Activated T-helper 1 cell treated with anti-CD3 and anti-CD28 coated beads, Interleukin-12 subunit alpha, Interleukin-12 subunit beta, Interleukin-2, Interleukin-4 antibody, amounts not matched to agents 30 ng/mL and 10 ng/mL and 1 ng/mL, durations not matched to agents 14 hours and 24 hours and 36 hours (primary cell): ENCODE measurements around the gene GRID2. TPM values are rescaled to one million over a fixed set of nuclear protein-coding genes. Genes with fewer than 3 reads are reported as not detected.

ENCODE experiments used
- DNase-seq: peaks from one replicate; pipeline ENCODE4 v3.0.0; 2021; ENCODE audit warnings: low spot score
- H3K27ac Mint-ChIP-seq: one replicate; pipeline ENCODE4 v1.8.0; 2021; ENCODE audit warnings: mild to moderate bottlenecking, mixed read lengths
- H3K27me3 Mint-ChIP-seq: one replicate; pipeline ENCODE4 v1.8.0; 2022; ENCODE audit warnings: mild to moderate bottlenecking, moderate library complexity, mixed read lengths; ENCODE audit not compliant: insufficient read depth
- H3K36me3 Mint-ChIP-seq: one replicate; pipeline ENCODE4 v1.8.0; 2021; ENCODE audit warnings: low read depth, mixed read lengths
- H3K4me1 Mint-ChIP-seq: one replicate; pipeline ENCODE4 v1.8.0; 2021; ENCODE audit warnings: low read depth, mixed read lengths
- H3K4me3 Mint-ChIP-seq: one replicate; pipeline ENCODE4 v1.8.0; 2021; ENCODE audit warnings: mild to moderate bottlenecking, moderate library complexity, mixed read lengths
- H3K9me3 Mint-ChIP-seq: one replicate; pipeline ENCODE4 v1.8.0; 2021; ENCODE audit warnings: mixed read lengths
- intact Hi-C: fragments of 100-400 bp; cut with micrococcal nuclease; formaldehyde crosslinking; loops from one replicate; pipeline ENCODE4 v1.15.1; 2024
- total RNA-seq: library from RNA; stranded (reverse); gene quantifications from 2 replicates; pipeline ENCODE4 v1.2.3, GENCODE V29; 2022

GRID2 gene
- total RNA-seq, 1 donor from 2014 or later = not detected

DNA sequence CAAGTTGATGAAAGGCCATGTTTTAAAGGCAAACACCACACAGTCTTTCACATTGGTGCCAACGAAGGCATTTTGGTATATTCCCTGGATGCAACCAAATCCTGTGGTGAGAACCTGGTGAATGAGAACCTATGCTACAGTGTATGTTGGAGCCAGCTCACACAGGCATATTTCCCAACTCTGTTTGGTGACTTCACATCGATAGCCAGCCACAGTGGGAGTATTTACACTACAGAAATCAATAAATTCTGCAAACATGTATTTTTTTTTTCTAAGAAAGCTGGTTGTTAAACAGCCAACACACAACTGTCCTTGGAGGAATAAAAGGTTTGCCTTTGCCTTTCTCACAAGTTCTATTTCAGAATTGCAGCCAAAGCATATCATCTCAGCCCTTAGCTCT lies 691.0 kb downstream of the GRID2 start:
- Mint-ChIP-seq H3K27me3 (no peaks in the 10 kb centered on the region), H3K4me1 (no peaks in the 10 kb centered on the region), H3K9me3 (no peaks in the 10 kb centered on the region), H3K27ac (no peak overlapping the region), H3K36me3 (no peaks in the 10 kb centered on the region), H3K4me3 (no peak overlapping the region)
- DNase-seq = no peak
- intact Hi-C loops = no loop called here

DNA sequence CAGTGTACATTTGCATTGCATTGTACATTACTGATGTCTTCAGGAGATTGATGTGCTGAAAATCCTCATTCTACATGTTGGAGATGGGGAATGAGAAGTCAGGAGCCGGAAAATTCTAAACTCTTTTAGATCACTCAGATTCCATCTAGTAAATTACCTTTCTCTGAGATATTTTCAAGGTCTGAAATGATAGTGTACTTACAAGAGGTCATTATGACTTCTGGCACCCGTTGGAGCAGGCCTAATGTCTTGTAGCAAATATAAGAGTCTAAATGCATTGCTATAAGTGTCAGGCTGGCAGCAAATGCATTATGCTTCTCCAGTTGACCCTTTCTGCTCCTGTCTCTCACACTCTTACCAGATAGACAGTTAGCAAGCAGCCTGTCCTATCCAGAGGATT lies 692.8 kb downstream of the GRID2 start:
- Mint-ChIP-seq H3K27me3 (no peaks in the 10 kb centered on the region), H3K4me1 (no peaks in the 10 kb centered on the region), H3K4me3 (no peak overlapping the region), H3K9me3 (no peaks in the 10 kb centered on the region), H3K36me3 (no peaks in the 10 kb centered on the region), H3K27ac (no peak overlapping the region)
- intact Hi-C loops = no loop called here
- no peak for DNase-seq

DNA sequence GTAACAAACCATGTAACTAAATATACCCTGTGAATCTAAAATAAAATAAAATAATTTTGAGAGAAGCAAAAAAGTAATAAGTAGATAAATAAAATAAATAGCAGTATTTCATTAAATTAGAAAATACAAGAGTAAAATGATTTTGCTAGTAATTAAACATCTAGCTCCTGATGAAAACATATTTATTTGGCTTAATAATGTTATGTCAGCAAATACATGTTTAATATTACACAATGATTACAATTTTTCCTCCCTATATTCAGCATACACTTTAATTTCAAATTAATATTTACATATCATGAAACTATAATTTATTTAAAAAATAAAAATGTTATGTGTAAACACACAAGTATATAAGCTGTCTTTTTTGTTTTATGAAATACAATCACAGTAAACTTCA lies 697.1 kb downstream of the GRID2 start:
- Mint-ChIP-seq H3K27me3 (no peaks in the 10 kb centered on the region), H3K4me3 (no peak overlapping the region), H3K27ac (no peak overlapping the region), H3K9me3 (no peaks in the 10 kb centered on the region), H3K4me1 (no peaks in the 10 kb centered on the region), H3K36me3 (no peaks in the 10 kb centered on the region)
- DNase-seq = no peak
- intact Hi-C loops = no loop called here

DNA sequence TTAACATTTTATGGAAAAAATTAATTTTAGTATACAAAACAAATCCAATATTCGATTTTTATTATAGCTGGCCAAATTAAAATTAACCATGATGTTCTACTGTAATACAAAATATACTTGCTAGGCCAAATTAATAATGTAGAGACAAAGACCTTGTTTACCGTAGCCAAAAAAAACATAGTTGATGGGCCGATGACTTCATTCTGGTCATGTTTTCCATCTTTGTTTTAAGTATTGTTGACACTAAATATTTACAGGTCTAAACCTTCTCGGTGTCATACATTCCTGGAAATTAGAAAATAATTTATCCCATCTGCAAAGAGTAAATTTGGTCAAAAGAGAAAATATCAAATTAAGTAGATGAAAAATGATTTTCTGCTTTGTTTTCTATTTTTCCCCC lies 698.5 kb downstream of the GRID2 start:
- intact Hi-C loops = no loop called here
- no peaks in the 10 kb centered on the region for H3K4me1 Mint-ChIP-seq
- no peaks in the 10 kb centered on the region for H3K9me3 Mint-ChIP-seq
- H3K36me3 Mint-ChIP-seq = no peaks in the 10 kb centered on the region
- no peak overlapping the region for H3K27ac Mint-ChIP-seq
- no peak for DNase-seq
- H3K4me3 Mint-ChIP-seq = no peak overlapping the region
- H3K27me3 Mint-ChIP-seq = no peaks in the 10 kb centered on the region

DNA sequence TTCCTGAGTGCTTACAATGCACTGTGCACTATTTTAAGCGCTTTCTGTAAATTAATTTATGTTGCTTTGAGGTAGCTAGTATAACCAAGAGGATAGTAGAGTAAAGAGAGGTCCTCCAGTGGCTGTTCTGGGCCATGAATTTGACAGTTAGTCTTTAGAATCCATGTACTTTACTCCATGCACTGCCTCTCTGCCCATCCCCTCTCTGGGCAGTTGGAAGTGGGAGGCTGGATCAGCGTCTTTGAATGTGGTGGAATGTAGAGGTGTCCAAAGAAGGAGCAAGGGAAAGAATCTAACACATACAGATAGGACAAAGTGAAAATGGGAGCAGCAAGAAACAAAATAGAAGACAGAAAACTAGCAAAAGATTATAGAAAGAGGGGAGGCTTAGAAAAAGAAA lies 712.6 kb downstream of the GRID2 start:
- Mint-ChIP-seq H3K36me3 (no peaks in the 10 kb centered on the region), H3K27me3 (no peaks in the 10 kb centered on the region), H3K9me3 (no peaks in the 10 kb centered on the region), H3K4me3 (no peak overlapping the region), H3K27ac (no peak overlapping the region), H3K4me1 (no peaks in the 10 kb centered on the region)
- intact Hi-C loops = no loop called here
- no peak for DNase-seq

DNA sequence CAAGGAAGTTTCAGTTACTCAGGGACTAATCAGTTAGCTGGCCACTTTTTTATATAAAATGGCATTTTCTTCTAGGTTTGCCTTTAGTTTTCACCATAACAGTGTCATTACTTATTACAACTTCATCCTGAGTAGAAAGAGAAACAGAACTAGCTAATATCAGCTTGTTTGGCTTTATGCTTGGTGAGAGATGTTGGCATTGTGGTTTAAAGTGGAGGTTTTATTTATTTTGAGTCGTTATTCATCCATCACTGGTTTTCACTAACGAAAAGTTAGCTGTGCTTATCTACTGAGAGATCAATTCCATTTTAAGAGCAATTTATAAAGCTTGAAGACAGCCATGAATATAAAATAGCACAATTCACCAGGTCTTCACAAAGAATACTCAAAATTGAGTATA lies 714.5 kb downstream of the GRID2 start:
- no peak overlapping the region for H3K4me3 Mint-ChIP-seq
- intact Hi-C loops = no loop called here
- no peaks in the 10 kb centered on the region for H3K27me3 Mint-ChIP-seq
- no peak overlapping the region for H3K27ac Mint-ChIP-seq
- H3K36me3 Mint-ChIP-seq = no peaks in the 10 kb centered on the region
- no peaks in the 10 kb centered on the region for H3K4me1 Mint-ChIP-seq
- H3K9me3 Mint-ChIP-seq = no peaks in the 10 kb centered on the region
- DNase-seq = no peak

DNA sequence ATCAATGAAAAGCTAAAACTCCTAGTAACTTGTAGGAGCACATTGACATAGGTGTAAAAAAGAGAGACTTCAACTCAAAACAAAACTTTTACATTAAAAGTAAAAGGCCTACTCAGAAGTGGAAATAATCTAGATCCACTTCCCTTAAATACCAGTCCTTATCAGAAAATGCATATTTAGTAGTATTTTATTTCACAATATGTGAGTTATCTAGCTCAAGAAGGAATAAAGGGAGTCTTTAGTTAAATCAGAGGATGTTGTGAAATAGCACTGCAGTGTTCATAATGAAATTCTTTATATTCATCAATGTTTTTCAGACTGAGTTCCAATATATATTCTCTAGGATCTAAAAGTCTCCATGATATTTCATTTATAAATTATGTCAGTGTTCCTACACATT lies 715.0 kb downstream of the GRID2 start:
- Mint-ChIP-seq H3K4me3 (no peak overlapping the region), H3K4me1 (no peaks in the 10 kb centered on the region), H3K27me3 (no peaks in the 10 kb centered on the region), H3K9me3 (no peaks in the 10 kb centered on the region), H3K36me3 (no peaks in the 10 kb centered on the region), H3K27ac (no peak overlapping the region)
- intact Hi-C loops = no loop called here
- no peak for DNase-seq

DNA sequence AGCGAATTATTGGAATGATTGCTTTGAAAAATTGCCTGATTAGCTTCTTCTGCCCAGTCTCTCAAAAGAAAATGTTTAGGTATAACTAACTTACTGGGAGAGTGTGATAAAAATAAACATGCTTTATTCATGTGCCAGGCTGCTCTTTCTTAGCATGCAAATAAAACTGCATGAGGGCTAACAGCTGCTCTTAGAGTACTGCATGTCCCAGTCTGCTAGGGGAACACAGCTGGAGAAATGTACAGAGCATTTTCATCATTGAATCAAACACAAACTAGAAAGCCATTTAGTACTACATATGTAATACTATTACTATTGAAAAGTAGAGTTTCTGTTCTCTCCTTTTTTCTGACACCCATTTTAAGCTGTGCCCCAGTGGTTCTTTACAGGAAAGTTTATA lies 726.0 kb downstream of the GRID2 start:
- DNase-seq = no peak
- Mint-ChIP-seq H3K9me3 (no peaks in the 10 kb centered on the region), H3K27me3 (no peaks in the 10 kb centered on the region), H3K27ac (no peak overlapping the region), H3K36me3 (no peaks in the 10 kb centered on the region), H3K4me3 (no peak overlapping the region), H3K4me1 (no peaks in the 10 kb centered on the region)
- intact Hi-C loops = no loop called here

DNA sequence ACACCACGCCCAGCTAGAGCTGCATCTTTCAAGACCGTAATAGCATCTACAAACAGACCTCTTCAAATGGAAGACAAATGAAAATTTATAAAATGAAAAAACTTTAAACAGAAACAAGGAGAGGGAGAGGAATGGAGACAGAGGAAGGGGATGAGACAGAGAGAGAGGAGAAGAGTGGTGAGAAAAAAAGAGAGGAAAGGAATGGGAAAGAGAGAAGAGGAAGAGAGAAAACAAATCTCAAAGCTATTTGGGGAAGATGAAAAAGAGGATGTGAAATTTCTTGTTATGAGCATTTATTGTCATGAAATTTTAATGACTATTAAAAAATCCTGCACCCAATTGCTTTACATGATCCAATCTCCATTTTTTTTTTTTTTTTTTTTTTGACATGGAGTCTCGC lies 726.9 kb downstream of the GRID2 start:
- Mint-ChIP-seq H3K27me3 (no peaks in the 10 kb centered on the region), H3K36me3 (no peaks in the 10 kb centered on the region), H3K4me3 (no peak overlapping the region), H3K27ac (no peak overlapping the region), H3K9me3 (no peaks in the 10 kb centered on the region), H3K4me1 (no peaks in the 10 kb centered on the region)
- intact Hi-C loops = no loop called here
- no peak for DNase-seq

DNA sequence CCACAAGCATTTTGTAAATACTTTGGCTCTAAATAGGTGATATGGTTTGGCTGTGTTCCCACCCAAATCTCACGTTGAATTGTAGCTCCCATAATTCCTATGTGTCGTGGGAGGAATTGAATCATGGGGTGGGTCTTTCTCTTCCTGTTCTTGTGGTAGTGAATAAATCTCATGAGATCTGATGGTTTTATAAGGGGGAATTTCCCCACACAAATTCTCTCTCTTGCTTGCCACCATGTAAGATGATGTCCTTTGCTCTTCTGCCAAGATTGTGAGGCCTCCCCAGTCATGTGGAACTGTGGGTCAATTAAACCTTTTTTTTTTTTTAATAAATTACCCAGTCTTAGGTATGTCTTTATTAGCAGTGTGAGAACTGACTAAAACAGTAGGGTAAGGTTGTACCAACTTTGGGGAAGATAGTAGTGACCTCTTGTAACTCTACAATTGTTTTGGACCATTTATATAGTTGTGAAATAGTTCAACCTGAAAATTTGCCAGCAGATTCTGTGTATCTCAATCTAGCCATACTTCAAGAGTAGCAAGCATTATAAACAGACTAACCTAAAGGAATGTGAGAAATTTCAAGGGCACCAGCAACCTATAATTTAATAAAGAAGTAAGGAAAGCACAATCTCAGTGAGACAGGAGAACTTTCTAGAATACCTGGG lies 727.8 kb downstream of the GRID2 start:
- no peak overlapping the region for H3K4me3 Mint-ChIP-seq
- no peak overlapping the region for H3K27ac Mint-ChIP-seq
- no peaks in the 10 kb centered on the region for H3K36me3 Mint-ChIP-seq
- DNase-seq = no peak
- H3K4me1 Mint-ChIP-seq = no peaks in the 10 kb centered on the region
- no peaks in the 10 kb centered on the region for H3K27me3 Mint-ChIP-seq
- no peaks in the 10 kb centered on the region for H3K9me3 Mint-ChIP-seq
- intact Hi-C loops = no loop called here

DNA sequence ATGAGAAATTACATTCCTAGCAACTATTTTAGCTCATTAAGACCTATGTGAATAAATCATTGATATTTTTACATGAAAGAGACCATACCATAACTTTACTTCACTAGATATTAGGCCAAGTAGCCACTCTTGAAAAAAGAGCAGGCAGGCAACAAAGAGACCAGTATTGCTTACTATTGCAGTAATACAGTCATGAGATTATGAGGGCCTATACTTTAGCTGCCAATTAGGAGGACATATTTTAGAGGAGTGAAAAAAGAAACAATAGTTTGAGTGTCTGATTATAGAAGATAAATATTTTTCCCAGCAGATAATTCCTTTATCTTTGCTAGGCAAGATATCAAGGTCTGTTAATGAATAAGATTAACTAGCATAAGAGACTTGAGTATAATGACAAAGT lies 739.0 kb downstream of the GRID2 start:
- Mint-ChIP-seq H3K36me3 (no peaks in the 10 kb centered on the region), H3K27me3 (no peaks in the 10 kb centered on the region)

DNA sequence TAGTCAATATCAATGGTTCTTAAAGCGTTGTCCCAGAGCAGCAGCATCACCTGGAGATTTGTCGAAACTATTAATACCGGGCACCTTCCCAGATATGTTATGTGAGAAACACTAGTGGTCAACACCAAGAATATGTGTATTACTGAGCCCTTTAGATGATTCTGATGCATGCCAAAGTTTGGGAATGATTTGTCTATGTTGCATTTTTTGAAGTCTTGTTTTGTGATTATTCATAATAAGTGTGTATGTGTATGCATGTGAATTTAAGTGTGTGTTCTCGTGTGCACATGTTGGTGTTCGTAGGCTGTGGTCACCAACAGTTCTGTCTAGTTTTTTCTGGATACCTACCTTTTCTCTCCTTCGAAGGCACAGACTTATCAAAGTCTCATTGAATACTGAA lies 749.4 kb downstream of the GRID2 start:
- intact Hi-C loops = no loop called here
- H3K27me3 Mint-ChIP-seq = no peaks in the 10 kb centered on the region
- H3K4me3 Mint-ChIP-seq = no peak overlapping the region
- H3K36me3 Mint-ChIP-seq = no peaks in the 10 kb centered on the region
- H3K27ac Mint-ChIP-seq = no peak overlapping the region
- no peak for DNase-seq
- H3K4me1 Mint-ChIP-seq = no peaks in the 10 kb centered on the region
- no peaks in the 10 kb centered on the region for H3K9me3 Mint-ChIP-seq

More for the DNA sequence above, 739.0 kb downstream of the GRID2 start:
- no peaks in the 10 kb centered on the region for H3K4me1 Mint-ChIP-seq
- no peak overlapping the region for H3K27ac Mint-ChIP-seq
- no peak for DNase-seq
- H3K4me3 Mint-ChIP-seq = no peak overlapping the region
- intact Hi-C loops = no loop called here
- H3K9me3 Mint-ChIP-seq = no peaks in the 10 kb centered on the region

DNA sequence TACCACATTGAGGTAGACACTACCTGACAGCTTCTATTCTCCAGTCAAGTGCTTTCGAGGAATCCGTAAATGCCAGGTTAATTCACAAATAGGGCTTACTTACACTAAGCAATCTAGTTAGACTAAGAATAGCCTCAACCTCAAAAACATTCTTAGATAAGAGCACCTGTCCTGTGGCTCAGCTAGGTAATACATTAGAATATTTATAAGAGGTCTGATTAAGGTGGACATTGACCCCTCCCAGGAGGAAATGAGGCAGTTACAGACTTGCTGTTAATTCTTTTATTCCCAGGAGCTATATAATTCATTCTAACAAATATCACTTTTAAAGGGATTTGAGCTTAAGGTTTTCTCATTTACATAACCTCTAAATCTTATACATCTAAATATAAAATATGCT lies 758.1 kb downstream of the GRID2 start:
- no peaks in the 10 kb centered on the region for H3K27me3 Mint-ChIP-seq
- H3K36me3 Mint-ChIP-seq = no peaks in the 10 kb centered on the region
- no peak overlapping the region for H3K4me3 Mint-ChIP-seq
- no peak overlapping the region for H3K27ac Mint-ChIP-seq
- DNase-seq = no peak
- intact Hi-C loops = no loop called here
- H3K9me3 Mint-ChIP-seq = no peaks in the 10 kb centered on the region
- no peaks in the 10 kb centered on the region for H3K4me1 Mint-ChIP-seq

DNA sequence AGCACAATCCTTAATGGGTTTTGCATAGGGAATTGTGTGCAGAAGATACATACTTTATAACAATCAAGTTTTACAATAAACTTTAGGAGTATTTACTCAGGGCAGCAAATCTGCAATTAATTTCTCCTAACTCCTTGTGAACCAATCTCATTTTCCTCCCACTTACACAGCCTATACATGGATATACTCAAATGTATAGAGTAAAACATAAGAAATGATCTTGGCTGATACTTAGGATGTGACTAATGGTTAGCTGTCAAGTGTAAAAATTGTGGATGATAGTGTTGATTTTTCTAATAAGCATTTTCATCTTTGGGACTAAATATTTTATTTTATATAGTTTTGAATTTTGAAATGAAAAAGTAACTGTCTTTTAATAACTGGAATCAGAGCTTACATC lies 759.6 kb downstream of the GRID2 start:
- no peak for DNase-seq
- no peak overlapping the region for H3K4me3 Mint-ChIP-seq
- no peak overlapping the region for H3K27ac Mint-ChIP-seq
- no peaks in the 10 kb centered on the region for H3K4me1 Mint-ChIP-seq
- intact Hi-C loops = no loop called here
- H3K9me3 Mint-ChIP-seq = no peaks in the 10 kb centered on the region
- H3K36me3 Mint-ChIP-seq = no peaks in the 10 kb centered on the region
- no peaks in the 10 kb centered on the region for H3K27me3 Mint-ChIP-seq
